Fibroblast of skin of left biceps (primary cell): ENCODE data around the gene CFAP221.

Source experiments
- DNase-seq, 2 experiments: peaks; one replicate each; pipeline ENCODE4 v3.0.0-alpha.2; 2013; ENCODE audit warnings: low read depth in 2 of 2

CFAP221 gene

DNA sequence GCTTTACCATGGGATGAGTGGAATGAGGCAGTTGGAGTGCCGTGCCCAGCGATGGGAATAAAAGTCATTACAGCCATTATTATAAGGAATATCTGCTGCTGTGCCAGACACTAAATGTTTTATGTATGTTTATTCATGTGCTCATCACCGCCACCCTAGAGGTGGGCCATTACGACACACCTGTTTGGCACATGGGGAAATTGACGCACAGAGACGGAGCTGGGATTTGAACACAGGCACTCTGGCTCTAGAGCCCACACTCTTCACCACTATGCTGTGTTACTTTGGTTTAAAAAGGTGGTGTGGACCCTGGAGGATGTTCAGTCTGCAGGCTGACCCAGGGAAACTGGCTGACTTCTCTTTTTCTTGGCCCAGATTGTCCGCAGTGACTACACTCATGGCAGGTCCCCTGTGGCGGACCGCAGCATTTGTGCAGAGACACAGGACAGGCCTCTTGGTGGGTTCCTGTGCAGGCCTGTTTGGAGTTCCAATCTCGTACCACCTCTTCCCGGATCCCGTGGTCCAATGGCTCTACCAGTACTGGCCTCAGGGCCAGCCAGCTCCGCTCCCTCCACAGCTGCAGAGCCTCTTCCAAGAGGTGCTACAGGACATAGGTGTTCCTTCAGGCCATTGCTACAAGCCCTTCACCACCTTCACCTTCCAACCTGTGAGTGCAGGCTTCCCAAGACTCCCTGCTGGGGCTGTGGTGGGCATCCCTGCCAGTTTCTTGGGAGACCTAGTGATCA lies 136.4 kb downstream of the CFAP221 start:
- no peak for DNase-seq

DNA sequence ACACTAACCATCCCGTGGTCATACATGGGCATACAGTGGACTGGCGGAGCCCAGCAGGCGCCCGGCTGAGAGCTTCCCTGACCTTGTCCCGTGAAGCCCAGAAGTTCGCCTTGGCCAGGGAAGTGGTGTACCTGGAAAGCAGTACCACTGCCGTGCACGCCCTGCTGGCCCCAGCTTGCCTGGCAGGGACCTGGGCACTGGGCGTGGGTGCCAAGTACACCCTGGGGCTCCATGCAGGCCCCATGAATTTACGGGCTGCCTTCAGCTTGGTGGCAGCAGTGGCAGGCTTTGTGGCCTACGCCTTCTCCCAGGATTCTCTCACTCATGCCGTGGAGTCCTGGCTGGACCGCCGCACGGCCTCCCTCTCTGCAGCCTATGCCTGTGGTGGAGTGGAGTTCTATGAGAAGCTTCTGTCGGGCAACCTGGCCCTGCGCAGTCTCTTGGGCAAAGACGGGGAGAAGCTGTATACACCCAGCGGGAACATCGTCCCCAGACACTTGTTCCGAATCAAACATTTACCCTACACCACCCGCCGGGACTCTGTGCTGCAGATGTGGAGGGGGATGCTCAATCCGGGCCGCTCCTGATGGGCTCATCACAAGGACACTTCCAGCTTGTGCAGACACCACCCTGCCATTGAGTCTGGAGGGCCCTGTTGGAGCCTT lies 137.1 kb downstream of the CFAP221 start:
- DNase-seq, result no peak

DNA sequence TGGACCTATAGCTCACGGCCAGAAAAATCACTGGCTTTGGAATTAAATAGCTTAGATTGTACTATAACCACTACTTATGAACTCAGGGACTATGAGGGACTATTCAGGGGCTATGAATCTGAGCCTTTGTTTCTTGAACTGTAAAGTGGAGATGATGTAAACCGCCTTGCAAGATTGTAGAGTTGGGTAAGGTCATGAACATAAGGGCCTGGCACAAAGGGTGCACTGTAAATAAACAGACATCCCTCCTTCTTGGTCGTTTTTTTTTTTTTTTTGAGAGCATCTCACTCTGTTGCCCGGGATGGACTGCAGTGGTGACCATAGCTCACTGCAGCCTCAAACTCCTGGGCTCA lies 137.6 kb downstream of the CFAP221 start:
- DNase-seq, result no peak

DNA sequence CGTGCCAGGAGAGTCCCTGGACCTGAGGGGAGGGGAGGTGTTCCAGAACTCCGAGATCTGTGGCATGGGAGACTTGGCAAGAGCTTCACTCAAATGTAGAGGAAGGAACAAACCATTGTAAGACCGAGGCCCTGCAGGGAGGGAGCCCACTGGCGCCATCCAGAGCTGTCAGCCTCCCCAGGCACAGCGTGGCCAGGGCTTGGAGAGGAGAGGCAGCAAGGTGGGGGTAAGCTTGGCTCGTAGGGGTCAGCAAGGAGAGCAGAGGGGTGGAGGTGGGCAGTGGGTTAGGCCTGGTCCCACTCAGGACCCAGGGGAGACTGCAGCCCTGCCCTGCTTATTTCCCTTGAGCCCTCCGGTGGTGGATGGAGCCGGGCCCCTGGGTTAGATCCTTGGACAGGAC lies 138.3 kb downstream of the CFAP221 start:
- DNase-seq, result no peak

DNA sequence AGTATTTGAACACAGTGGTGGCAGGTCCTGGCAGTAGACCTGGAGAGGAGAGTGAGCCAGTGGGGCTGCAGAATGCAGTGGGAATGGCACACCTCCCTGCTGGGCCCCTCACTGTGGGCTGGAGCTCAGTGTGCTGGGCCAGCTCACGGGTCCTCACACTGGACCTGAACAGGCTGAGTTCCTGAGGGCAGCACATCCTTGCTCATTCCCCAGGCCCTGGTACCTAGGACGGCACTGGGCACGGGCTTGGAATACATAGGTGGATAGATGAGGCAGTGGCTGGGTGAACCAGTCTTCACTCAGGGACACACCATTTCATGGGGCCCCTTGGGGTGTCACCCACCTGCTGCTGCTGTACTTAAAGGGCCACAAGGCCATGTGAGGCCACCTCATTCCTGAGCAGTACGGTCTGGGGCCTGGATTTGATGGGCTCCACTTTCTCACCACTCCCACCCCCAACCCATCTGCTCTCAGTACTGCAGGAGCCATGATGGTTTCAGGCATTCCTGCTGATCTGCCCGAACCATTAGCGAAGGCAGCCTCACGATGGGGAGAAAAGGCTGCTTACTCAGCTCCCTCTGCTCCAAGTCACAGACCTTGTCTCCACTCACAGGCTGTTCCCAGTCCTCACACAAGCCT lies 138.9 kb downstream of the CFAP221 start:
- no peak for DNase-seq

DNA sequence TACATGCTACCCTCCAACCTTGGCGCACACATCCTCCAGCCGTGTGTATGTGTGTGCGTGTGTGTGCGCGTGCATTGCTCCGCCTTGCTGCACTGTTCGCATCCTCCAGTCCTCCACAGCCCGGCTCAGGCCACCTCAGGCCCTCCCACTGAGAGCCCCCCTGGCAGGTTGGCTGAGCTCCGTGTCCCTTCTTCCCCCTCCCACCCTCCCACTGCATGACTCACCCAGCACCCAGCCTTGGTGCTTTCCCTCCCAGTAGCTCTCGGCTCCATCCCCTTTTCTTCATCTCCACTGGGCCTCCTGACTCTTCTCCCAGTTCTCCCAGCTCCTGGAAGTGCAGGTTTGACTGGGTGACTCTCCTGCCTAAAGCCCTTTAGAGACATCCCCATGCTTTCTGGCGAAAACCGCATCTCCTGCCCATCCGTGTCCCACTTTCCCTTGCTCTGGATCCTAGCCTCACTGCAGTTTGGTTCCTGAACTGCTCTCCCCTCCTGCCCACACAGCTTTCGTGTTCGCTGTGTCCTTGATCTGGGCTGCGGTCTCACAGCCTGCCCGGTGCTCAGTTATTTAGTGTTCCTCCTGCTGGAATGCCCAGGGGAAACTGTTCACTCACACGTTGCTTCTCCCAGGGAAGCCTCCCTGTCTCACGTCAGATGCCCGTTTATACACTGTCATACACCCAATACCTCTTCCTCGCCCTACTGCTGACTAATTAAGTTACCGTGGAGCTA lies 139.6 kb downstream of the CFAP221 start:
- DNase-seq, result no peak

DNA sequence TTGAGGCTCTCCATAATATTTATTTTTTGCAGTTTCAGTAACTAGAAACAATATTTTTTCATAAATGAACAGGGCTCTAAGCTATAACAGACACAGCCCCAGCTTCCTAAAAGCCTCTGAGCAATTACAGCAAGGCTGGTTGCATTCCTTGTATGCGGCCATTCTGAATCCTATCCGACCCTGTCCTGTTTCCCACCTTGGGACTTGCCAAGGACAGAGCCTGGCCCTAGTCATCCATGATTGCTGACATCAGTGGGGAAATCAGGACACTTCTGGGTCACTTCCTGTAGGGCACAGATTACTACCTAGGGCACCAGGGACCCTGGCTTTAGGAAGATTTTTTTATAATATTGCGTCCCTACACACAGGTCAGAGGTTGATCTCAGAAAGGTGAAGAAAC lies 140.3 kb downstream of the CFAP221 start:
- DNase-seq, result no peak

DNA sequence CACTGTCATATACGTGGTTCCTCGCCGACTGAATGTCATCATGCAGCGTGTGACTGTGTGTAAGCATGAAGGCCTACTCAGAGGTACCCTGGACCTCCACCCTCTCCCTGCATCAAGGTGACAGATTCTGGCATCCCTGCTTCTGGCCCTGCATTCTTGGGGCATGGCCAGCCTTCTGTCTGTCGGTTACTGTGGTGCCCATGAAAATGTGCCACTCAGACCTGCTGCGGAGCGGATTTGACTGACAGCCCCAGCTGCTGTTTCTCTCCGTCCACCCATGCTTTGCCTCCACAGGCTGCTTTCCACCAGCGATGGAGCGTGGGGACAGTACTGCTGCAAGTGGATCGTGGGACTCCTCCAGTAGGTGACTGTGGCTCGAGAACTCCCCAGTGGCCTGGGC lies 144.4 kb downstream of the CFAP221 start:
- DNase-seq, result no peak

DNA sequence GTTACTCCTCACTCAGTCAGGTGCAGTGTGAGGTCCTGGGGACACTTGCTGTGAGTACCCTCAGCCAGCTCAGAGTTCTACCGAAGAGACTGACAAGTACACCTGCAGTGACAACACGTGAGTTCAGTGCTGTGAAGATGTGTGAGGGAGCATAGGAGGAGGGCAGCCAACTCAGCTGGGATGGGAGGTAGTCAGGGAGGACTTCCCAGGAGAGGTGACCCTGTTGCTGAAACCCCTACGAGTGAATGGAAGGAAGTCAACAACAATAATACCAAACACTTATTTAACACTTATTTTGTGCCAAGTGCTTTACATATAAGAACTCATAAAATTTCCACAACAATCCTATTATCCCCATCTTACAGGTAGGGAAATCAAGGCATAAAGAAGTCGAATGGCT lies 145.0 kb downstream of the CFAP221 start:
- no peak for DNase-seq

DNA sequence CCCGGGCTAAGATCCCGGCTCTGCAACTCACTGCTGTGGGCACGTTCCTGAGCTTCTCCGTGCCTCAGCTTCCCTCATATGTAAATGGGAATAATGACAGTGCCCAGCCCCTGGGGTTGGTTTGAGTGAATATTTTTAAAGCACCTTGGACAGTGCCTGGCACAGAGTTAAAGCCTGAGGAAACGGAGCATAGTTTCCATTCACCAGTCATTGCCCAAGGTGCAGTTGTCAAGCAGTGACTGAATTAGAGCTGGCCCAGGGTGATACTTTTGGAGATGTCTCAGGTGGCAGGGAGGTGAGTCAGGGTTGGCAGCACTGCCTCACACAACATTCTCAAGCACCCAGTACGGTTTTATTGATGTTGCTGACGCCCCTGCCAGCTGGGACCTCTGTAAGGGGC lies 146.9 kb downstream of the CFAP221 start:
- no peak for DNase-seq

DNA sequence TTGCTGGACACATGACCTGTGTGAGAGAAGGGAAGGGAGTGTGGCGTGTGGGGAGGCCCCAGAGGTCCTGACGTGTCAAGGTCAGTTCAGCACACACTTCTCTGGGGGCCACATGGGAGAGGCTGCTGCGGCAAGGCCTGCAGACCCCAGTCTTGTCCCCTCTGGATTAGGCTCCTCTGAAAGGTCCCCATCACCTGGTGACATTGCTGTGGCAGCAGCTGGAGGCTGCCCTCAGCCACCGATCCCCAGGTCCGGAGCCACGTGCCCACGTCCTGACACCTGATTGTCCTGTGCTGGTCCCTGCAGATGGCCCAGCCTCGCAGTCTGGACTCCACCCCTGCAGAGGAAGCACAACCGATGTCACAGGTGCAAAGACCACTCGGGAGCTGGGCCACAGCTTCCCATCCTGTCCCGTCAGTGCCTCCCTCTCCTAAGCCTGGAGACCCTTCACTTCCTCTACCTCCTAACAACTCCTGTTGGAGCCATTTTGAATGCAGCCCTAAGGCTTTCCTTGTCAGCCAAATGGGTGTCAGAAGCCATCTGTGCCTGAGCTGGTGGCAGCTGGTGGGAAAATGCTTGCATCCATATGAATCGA lies 147.5 kb downstream of the CFAP221 start:
- no peak for DNase-seq

DNA sequence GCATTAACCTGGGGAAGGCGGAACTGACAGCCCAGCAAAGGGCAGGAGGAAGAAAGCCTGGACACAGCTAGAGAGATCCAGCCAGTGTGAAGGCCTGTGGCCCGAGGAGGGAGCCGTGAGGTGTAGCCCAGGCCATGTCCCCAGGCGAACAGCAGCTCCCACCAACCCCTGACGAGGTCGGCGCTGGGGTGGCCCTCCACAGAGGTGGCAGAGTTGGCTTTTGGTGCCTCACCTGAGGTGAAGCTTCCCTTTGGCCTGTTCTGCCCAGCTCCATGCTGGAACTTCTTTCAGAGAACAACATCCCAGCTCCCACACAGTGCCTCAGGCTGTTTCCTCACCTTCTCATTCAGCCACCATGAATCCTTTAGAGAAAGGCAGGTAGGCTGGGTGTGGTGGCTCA lies 148.1 kb downstream of the CFAP221 start:
- DNase-seq, result no peak

DNA sequence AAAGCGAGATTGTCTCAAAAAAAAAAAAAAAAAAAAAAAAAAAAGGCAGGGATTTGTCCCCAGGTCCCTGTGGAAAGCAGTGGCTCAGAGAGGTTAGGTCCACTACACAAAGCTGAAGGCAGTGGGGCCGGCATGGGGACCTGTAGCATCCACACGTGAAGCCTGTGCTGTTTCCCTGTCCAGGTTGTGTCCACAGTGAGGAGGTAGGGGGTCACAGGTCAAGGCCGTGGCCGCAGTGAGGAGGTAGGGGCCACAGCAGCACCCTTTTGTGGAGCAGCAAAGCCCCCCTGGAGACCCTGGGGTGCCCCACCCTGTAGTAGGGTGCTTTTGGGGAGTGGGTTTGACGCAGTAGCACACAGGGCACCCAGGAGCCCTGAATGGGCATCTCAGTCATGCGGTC lies 148.7 kb downstream of the CFAP221 start:
- DNase-seq, result no peak

DNA sequence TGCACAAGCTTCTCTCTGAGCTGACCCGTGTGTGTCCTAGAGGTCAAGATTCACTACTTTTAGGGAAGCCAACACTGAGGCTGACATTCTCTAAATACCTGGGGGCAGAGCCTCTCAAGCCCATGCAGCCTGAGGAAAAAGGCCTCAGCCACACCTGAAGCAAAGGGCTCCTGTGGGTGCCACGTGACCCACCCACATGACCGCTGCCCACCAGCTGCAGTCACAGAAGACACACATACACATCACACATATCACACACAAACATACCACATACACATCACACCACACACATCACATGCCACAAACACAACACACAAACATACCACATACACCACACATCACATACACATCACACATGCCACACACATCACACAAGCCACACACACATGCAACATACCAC lies 149.3 kb downstream of the CFAP221 start:
- no peak for DNase-seq

DNA sequence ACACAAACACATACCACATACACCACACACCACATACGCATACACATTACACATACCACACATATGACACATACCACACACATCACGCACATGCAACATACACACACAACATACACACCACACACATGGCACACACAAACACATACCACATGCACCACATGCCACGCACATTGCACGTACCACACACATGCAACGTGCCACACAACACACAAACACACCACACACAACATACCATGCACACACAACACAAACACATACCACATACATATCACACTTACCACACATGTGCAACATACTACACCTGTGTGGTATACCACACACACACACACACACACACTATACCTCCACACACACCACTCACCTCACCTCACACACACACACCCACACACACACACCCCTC lies 149.7 kb downstream of the CFAP221 start:
- no peak for DNase-seq

DNA sequence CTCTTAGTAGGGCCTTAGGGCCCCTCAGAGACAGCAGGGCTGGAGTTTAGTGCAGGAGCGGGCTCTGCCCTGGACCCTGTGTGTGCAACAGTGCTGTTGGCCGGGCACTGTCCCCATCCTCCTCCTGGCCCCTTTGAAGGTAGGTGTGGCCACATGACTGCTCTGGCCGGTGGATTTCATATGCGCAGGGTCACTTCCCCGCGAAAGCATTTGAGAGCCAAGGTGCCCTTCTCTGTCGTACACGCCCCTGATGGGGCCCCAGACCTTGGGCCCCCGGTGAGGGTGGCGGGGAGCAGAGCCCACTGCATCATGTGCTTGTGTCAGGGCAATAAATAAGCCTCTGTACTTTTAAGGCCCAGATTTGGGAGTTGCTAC lies 150.2 kb downstream of the CFAP221 start:
- no peak for DNase-seq

DNA sequence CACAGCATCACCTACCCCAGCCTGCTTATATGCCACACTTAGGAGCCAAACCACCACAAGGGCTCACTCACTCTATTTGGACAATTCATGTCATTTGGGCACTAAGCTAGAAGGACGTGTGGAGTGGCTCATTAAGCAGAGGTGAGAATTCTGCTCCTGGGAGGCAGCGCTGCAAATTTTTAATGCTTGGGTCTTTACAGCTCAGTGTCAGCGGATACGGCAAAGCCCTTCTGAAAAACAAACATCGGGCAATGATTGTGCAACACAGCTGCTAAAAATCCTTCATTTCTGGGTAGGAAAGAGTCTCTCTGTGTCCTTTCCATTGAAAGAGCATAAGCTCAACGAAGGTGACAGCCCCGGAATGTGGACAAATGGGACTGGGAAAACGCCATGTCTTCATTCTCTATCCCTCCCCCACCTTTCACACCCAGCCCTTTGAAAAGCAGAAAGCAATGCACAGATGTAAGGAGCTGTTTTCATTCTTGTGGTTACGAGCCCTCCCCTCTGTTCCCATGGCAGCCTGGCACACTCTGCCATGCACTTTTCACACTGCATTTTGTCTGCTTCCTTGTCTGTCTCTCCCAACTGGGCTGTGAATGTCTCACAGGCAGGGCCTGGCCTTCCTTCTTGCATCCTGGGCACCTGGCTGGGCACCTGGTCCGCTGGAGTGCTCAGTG lies 150.7 kb downstream of the CFAP221 start:
- peak; percentile 13 to 16 for DNase-seq

DNA sequence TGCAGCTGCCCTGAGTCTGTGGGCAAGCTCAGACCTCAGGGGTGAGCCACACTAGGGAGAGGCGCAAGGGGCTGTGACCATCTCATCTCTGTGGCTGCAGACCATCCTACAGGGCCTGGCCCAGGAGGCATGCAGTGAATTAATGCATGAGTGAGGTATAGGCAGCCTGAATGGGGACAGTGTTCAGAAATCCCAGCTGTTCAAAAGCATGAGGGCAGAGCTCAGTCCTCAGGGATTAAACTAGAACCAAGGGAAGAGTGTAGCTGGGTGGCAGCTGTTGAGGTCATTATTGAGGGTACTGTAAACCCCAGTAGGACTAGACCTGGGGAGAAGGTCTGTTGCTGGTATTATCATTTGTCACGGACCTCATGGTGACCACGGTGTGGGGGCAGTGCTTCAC lies 151.8 kb downstream of the CFAP221 start:
- DNase-seq, result no peak

DNA sequence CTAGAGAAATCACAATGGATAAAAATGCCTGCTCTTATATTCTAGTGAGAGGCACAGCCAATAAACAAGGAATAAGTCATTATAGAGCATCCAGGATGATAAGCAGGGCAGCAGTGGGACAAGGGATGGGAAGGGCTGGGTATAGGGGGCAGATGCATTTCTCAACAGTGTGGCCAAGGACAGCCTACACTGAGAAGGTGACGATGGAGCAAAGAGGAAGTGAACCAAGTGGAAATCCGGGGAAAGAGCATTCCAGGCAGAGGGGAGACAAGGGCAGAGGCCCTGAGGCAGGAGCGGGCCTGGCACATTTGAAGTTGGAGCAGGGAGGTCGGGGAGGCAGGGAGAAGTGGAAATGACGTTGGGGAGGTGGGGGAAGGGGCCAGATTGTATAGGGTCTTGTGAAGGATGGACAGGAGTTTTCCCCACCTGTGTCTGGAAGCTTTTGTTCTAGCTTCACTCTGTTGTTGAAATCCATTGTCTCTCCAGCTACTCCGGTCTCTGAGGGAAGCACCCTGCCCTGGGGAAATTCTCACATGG lies 152.3 kb downstream of the CFAP221 start:
- DNase-seq, result no peak

DNA sequence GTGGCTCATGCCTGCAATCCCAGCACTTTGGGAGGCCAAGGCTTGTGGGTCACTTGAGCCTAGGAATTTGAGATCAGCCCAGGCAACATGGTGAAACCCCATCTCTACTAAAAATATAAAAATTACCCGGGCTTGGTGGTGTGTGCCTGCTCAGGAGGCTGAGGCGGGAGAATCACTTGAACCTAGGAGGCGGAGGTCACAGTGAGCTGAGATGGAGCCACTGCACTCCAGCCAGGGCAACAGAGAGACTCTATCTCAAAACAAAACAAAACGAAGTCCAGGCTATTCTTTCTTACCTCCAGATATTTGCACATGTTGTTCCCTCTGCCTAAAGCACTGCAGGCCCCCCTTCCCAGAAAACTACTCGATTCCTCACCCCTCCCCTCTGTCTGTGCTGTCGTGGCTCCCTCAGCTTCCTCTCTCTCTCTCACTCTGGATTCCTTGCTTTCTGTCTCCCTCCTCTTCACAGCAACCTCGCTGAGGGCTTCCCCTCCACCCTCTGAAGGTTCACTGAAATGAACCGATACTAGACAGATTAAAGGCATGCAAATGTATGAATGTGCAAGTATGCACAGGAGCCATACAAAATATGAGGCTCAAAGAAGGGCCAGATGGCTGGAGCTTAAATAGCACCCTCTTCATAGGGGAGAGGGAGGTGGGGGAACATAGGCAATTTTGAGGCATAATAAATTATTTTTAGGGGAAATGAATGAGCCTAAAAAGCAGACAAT lies 153.2 kb downstream of the CFAP221 start:
- no peak for DNase-seq

DNA sequence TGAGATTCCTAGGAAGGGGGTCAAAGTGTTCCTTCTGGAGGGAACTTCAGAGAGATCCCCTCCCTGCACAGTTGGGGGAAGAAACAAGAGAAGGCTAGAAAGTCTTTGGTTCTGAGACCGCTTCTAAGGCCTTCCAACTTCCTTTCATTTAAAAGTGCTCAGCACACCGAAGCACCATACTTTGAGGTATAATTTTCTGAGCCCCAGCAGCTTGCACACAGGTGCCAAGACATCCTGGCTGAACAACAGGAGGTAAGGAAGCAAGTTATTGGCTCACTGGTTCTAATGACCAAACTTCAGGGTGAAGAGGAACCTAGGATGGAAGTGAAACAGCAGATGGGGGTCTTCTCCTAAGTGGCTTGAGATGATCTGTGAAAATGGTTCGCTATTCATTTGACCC lies 154.0 kb downstream of the CFAP221 start:
- no peak for DNase-seq
